ENCODE measurements around the gene CUEDC2. TPM values are rescaled to one million over a fixed set of nuclear protein-coding genes. Genes with fewer than 3 reads are reported as not detected.
A peak's percentile ranks its signal among the peaks of the same experiment; 100 is the strongest.

Gene CUEDC2
- total and polyA plus RNA-seq, 10 of the 15 experiments (the other 5 are each of a cell fraction or from before 2014, with no cell fraction given), result 20.4 to 121 (median 75.0) TPM

- intact Hi-C loops (cut with micrococcal nuclease; ENCODE audit: unreplicated experiment) (no loop called here), in situ Hi-C loops (cut with MboI) (no loop called here)
- ChIA-PET CTCF (no interaction called here), RAD21 (ENCODE audit: unreplicated experiment) (no interaction called here), POLR2A (no interaction called here), SMC1A (ENCODE audit: uncharacterized antibody, unreplicated experiment) (no interaction called here)
- no peaks in the 10 kb centered on the region for H3K27me3 ChIP-seq (replicated peaks in 1 of 2; ENCODE audit: control insufficient read depth in 2 of 2, insufficient read depth in 2 of 2, low read length in 1 of 2)
- H3K36me3 ChIP-seq (ENCODE audit: control insufficient read depth in 2 of 2, insufficient read depth in 2 of 2, low read length in 1 of 2), result no peaks in the 10 kb centered on the region
- H3K4me2 ChIP-seq (ENCODE audit: control insufficient read depth, insufficient read depth), result no peak overlapping the region
- H2AFZ ChIP-seq (ENCODE audit: control insufficient read depth, low read depth, low read length), result no peak overlapping the region
- FAIRE-seq, result no peak
- H3K27ac ChIP-seq (ENCODE audit: control insufficient read depth, insufficient read depth), result no peak overlapping the region
- no peak for DNase-seq (ENCODE audit: low read depth, low spot score)
- H3K9ac ChIP-seq (ENCODE audit: control insufficient read depth, insufficient read depth, low read length), result no peak overlapping the region
- no peaks in the 10 kb centered on the region for H4K20me1 ChIP-seq (ENCODE audit: control insufficient read depth, insufficient read depth)
- peaks cover 5% of the 10 kb centered on the region for H3K4me1 ChIP-seq (ENCODE audit: control insufficient read depth, insufficient read depth, low read length)
- 21% methylated on average over 2 of the region's 2 CpGs for WGBS (ENCODE audit: insufficient coverage, insufficient replicate concordance, low lambda C conversion rate, missing lambda C conversion rate)
- ATAC-seq, result no peak
- H3K9me3 ChIP-seq (replicated peaks; ENCODE audit: control insufficient read depth, insufficient read depth, low read length), result no peaks in the 10 kb centered on the region
- no peaks in the 10 kb centered on the region; the same call in 1 of the 2 replicates for H3K79me2 ChIP-seq (ENCODE audit: control insufficient read depth, insufficient read depth, low read length)
- no TSS peak for BruUV-seq (replicated peaks)
- TF ChIP-seq SUPT20H (IDR thresholded peaks at IDR 0.05; ENCODE audit: borderline replicate concordance, control insufficient read depth, low read depth, low read length) (no peak), TARDBP (IDR thresholded peaks at IDR 0.05; ENCODE audit: borderline replicate concordance) (no peak), LARP7 (IDR thresholded peaks at IDR 0.05) (no peak)
- no peak overlapping the region for H3K4me3 ChIP-seq
Measured at GRCh38 chr10:102444851-102445250, 12.5 kb upstream of the CUEDC2 start.

DNA sequence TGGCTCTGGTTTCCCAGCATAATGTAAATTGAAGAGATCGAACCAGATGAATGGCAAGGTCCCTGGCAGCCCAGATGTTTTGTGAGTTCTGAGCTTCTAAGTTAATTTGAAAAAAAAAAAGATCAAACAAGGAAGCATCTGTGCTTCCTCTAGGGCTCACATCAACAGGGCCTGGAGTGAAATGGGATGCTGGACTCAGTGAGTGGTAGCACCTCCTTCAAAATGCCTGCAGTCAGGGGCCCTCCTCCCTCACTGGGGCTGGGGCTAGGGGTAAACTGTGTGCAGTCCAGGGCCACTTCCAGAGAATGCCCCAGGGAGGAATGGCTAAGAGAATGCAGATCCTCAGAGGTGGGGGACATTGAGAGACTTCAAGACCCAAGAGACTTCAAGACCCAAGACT lies 6.0 kb upstream of the CUEDC2 start:
- TF ChIP-seq MXI1 (IDR thresholded peaks at IDR 0.05; ENCODE audit: low read depth, low read length) (no peak), ZNF274 (IDR thresholded peaks at IDR 0.05; ENCODE audit: insufficient read depth, insufficient read length) (no peak), FOXK2 (IDR thresholded peaks at IDR 0.05) (no peak), TAF1 (IDR thresholded peaks at IDR 0.05; ENCODE audit: borderline replicate concordance, low read depth, low read length) (no peak), HDAC6 (IDR thresholded peaks at IDR 0.05; ENCODE audit: unreplicated experiment) (no peak), GABPA (IDR thresholded peaks at IDR 0.05; ENCODE audit: low read depth) (no peak), LARP7 (IDR thresholded peaks at IDR 0.05) (no peak), MEF2B (IDR thresholded peaks at IDR 0.05; ENCODE audit: partially characterized antibody, poor library complexity, severe bottlenecking) (no peak)
- TF ChIP-seq, protein P1, sequence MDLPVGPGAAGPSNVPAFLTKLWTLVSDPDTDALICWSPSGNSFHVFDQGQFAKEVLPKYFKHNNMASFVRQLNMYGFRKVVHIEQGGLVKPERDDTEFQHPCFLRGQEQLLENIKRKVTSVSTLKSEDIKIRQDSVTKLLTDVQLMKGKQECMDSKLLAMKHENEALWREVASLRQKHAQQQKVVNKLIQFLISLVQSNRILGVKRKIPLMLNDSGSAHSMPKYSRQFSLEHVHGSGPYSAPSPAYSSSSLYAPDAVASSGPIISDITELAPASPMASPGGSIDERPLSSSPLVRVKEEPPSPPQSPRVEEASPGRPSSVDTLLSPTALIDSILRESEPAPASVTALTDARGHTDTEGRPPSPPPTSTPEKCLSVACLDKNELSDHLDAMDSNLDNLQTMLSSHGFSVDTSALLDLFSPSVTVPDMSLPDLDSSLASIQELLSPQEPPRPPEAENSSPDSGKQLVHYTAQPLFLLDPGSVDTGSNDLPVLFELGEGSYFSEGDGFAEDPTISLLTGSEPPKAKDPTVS (IDR thresholded peaks at IDR 0.05; ENCODE audit: low read depth, low read length), result no peak
- H2AFZ ChIP-seq (ENCODE audit: control insufficient read depth, low read depth, low read length), result no peak overlapping the region
- H4K20me1 ChIP-seq (ENCODE audit: control insufficient read depth, insufficient read depth), result no peaks in the 10 kb centered on the region
- no peak for FAIRE-seq
- H3K36me3 ChIP-seq (ENCODE audit: control insufficient read depth in 2 of 2, insufficient read depth in 2 of 2, low read length in 1 of 2), result no peaks in the 10 kb centered on the region
- H3K4me3 ChIP-seq, result no peak overlapping the region
- H3K27ac ChIP-seq (ENCODE audit: control insufficient read depth, insufficient read depth), result no peak overlapping the region
- ChIA-PET SMC1A (ENCODE audit: uncharacterized antibody, unreplicated experiment) (no interaction called here), CTCF (no interaction called here), RAD21 (ENCODE audit: unreplicated experiment) (no interaction called here), POLR2A (interaction anchor here (1.3 kb wide), 1 partner anchor 12 kb away, joined by 14 read pairs; the partner anchor contains the start of gene C10orf95)
- no peaks in the 10 kb centered on the region for H3K27me3 ChIP-seq (replicated peaks in 1 of 2; ENCODE audit: control insufficient read depth in 2 of 2, insufficient read depth in 2 of 2, low read length in 1 of 2)
- no peak for DNase-seq (ENCODE audit: low read depth, low spot score)
- H3K4me1 ChIP-seq (ENCODE audit: control insufficient read depth, insufficient read depth, low read length), result peaks cover 22% of the 10 kb centered on the region
- 100% methylated on average over 1 of the region's 1 CpG for WGBS (ENCODE audit: insufficient coverage, insufficient replicate concordance, low lambda C conversion rate, missing lambda C conversion rate)
- TSS peak; percentile 54 for BruUV-seq (replicated peaks)
- in situ Hi-C loops (cut with MboI), result no loop called here
- intact Hi-C loops (cut with micrococcal nuclease; ENCODE audit: unreplicated experiment), result no loop called here
- no peak for ATAC-seq
- H3K79me2 ChIP-seq (ENCODE audit: control insufficient read depth, insufficient read depth, low read length), result no peaks in the 10 kb centered on the region; the same call in 1 of the 2 replicates
- H3K9ac ChIP-seq (ENCODE audit: control insufficient read depth, insufficient read depth, low read length), result no peak overlapping the region
- no peaks in the 10 kb centered on the region for H3K9me3 ChIP-seq (replicated peaks; ENCODE audit: control insufficient read depth, insufficient read depth, low read length)
- no peak overlapping the region for H3K4me2 ChIP-seq (ENCODE audit: control insufficient read depth, insufficient read depth)
